Astrocyte (in vitro differentiated cells and primary cell): ENCODE measurements around the gene TAF7.

Experiments
- EZH2 ChIP-seq: IDR thresholded peaks from 2 replicates; pipeline ENCODE4 v1.6.1; 2012; ENCODE audit warnings: mild to moderate bottlenecking, low read length, inconsistent platforms; ENCODE audit not compliant: insufficient read depth
- TF ChIP-seq, protein P1 (sequence below): IDR thresholded peaks from 2 replicates; pipeline ENCODE4 v1.5.1; 2011; ENCODE audit warnings: low read depth, mild to moderate bottlenecking, inconsistent platforms, low read length, moderate library complexity; ENCODE audit not compliant: insufficient read depth

GRCh38 chr5:141343242-141343952, 22.8 kb upstream of the TAF7 start, which contains the start of gene PCDHGA3:
- TF ChIP-seq, protein P1, sequence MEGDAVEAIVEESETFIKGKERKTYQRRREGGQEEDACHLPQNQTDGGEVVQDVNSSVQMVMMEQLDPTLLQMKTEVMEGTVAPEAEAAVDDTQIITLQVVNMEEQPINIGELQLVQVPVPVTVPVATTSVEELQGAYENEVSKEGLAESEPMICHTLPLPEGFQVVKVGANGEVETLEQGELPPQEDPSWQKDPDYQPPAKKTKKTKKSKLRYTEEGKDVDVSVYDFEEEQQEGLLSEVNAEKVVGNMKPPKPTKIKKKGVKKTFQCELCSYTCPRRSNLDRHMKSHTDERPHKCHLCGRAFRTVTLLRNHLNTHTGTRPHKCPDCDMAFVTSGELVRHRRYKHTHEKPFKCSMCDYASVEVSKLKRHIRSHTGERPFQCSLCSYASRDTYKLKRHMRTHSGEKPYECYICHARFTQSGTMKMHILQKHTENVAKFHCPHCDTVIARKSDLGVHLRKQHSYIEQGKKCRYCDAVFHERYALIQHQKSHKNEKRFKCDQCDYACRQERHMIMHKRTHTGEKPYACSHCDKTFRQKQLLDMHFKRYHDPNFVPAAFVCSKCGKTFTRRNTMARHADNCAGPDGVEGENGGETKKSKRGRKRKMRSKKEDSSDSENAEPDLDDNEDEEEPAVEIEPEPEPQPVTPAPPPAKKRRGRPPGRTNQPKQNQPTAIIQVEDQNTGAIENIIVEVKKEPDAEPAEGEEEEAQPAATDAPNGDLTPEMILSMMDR = peak; percentile 41
- no peak for TF ChIP-seq EZH2
